Urinary bladder (tissue), 4 donors: ENCODE results near the gene GLTP. TPM values are rescaled to one million over a fixed set of nuclear protein-coding genes. Genes with fewer than 3 reads are reported as not detected.
A peak's percentile ranks its signal among the peaks of the same experiment; 100 is the strongest.

ENCODE experiments used
- DNase-seq: peaks from one replicate; pipeline ENCODE4 v3.0.0-alpha.2; 2015; ENCODE audit errors: extremely low spot score
- H3K27ac ChIP-seq: one replicate; pipeline ENCODE4 v1.5.1; 2013; ENCODE audit warnings: low read depth, mild to moderate bottlenecking, moderate library complexity
- H3K36me3 ChIP-seq: one replicate; pipeline ENCODE4 v1.6.1; 2013; ENCODE audit warnings: mild to moderate bottlenecking, moderate library complexity; ENCODE audit not compliant: insufficient read depth
- H3K4me1 ChIP-seq: one replicate; pipeline ENCODE4 v1.6.1; 2013; ENCODE audit warnings: mild to moderate bottlenecking, moderate library complexity; ENCODE audit not compliant: insufficient read depth
- H3K4me3 ChIP-seq: one replicate; pipeline ENCODE4 v1.5.1; 2013; ENCODE audit warnings: low read depth, low read length
- WGBS: extraction: QIAGEN DNeasy Blood & Tissue Kit; methylation state at CpG from one replicate; pipeline ENCODE4 v1.1.7; 2013; 5-methylcytosine and 5-hydroxymethylcytosine counted together
- polyA plus RNA-seq: library from polyadenylated mRNA; stranded (reverse); fragments of 200-250 nt; gene quantifications from one replicate; pipeline ENCODE4 v1.2.3, GENCODE V29; 2013
- total RNA-seq: library from RNA; depleted of rRNA; stranded (reverse); fragments of >200 nt; gene quantifications from one replicate; pipeline ENCODE4 v1.2.3, GENCODE V29; 2014
- donor health status: healthy with polysubstance abuse.
- donor health status: healthy.

The GLTP gene
- total and polyA plus RNA-seq, 2 donors: 26.0 to 60.2 TPM

GRCh38 chr12:109827080-109827479 is 53.3 kb downstream of the GLTP start:
- Histone ChIP-seq H3K27ac (no peak overlapping the region), H3K36me3 (no peaks in the 10 kb centered on the region), H3K4me1 (no peaks in the 10 kb centered on the region), H3K4me3 (no peak overlapping the region)
- 95% methylated on average over 3 of the region's 3 CpGs for WGBS
- DNase-seq: no peak

GRCh38 chr12:109824731-109825130 is 55.6 kb downstream of the GLTP start:
- Histone ChIP-seq H3K36me3 (no peaks in the 10 kb centered on the region), H3K27ac (no peak overlapping the region), H3K4me3 (no peak overlapping the region), H3K4me1 (no peaks in the 10 kb centered on the region)
- WGBS: 93% methylated on average over 8 of the region's 8 CpGs
- no peak for DNase-seq

GRCh38 chr12:109822951-109823411 is 57.4 kb downstream of the GLTP start:
- DNase-seq: no peak
- H3K36me3 ChIP-seq: no peaks in the 10 kb centered on the region
- no peak overlapping the region for H3K4me3 ChIP-seq
- WGBS: 72% methylated on average over 15 of the region's 15 CpGs
- H3K4me1 ChIP-seq: no peaks in the 10 kb centered on the region
- H3K27ac ChIP-seq: no peak overlapping the region

DNA sequence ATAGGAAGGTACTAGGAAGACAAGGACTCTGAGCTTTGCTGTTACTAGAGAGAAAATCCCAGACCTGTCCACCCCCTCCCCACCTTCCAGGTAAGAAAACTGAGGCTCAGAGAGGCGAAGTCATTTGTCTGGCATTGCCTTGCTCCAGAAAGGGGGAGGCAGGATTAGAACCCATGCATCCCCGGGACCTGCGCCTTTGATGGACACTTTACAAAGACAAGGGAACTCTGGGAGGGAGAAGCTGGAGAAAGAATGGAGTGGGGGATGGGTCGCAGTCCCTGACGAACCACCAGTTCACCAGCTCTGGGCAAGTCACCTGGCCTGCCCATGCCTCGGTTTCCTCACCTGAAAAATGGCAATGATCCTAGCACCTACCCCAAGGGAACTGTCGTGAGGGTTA is 57.9 kb downstream of the GLTP start:
- no peak for DNase-seq
- Histone ChIP-seq H3K4me3 (no peak overlapping the region), H3K27ac (no peak overlapping the region), H3K4me1 (no peaks in the 10 kb centered on the region), H3K36me3 (no peaks in the 10 kb centered on the region)
- WGBS: 78% methylated on average over 7 of the region's 7 CpGs

DNA sequence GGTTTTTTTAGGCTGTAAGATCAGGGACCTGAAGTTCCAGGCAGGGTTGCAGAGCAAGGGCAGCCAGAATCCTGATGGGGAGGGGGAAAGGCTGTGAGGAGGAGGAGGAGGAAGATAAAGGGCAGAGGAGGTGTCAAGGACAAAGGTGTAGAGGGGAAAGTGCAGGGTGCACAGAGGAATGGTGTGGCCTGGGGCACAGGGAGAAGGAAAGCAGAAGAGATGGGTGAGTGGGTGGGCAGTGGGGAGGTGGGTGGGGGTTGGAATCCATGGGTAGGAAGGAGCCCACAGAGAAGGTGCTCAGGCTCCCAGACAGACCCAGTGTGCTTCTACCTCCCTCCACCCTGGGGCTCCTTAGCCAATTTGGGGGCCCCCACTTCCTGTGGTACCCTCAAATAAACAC is 58.4 kb downstream of the GLTP start:
- Histone ChIP-seq H3K27ac (no peak overlapping the region), H3K4me1 (no peaks in the 10 kb centered on the region), H3K4me3 (no peak overlapping the region), H3K36me3 (no peaks in the 10 kb centered on the region)
- DNase-seq: no peak

GRCh38 chr12:109820816-109821381 is 59.4 kb downstream of the GLTP start:
- H3K27ac ChIP-seq: no peak overlapping the region
- no peaks in the 10 kb centered on the region for H3K4me1 ChIP-seq
- DNase-seq: peak; percentile 56
- WGBS: 61% methylated on average over 16 of the region's 16 CpGs
- no peaks in the 10 kb centered on the region for H3K36me3 ChIP-seq
- no peak overlapping the region for H3K4me3 ChIP-seq

- H3K27ac ChIP-seq: no peak overlapping the region
- H3K4me3 ChIP-seq: no peak overlapping the region
- H3K4me1 ChIP-seq: no peaks in the 10 kb centered on the region
- H3K36me3 ChIP-seq: no peaks in the 10 kb centered on the region
- WGBS: 52% methylated on average over 10 of the region's 10 CpGs
- DNase-seq: no peak
Measured at GRCh38 chr12:109818905-109819500, 61.3 kb downstream of the GLTP start.

DNA sequence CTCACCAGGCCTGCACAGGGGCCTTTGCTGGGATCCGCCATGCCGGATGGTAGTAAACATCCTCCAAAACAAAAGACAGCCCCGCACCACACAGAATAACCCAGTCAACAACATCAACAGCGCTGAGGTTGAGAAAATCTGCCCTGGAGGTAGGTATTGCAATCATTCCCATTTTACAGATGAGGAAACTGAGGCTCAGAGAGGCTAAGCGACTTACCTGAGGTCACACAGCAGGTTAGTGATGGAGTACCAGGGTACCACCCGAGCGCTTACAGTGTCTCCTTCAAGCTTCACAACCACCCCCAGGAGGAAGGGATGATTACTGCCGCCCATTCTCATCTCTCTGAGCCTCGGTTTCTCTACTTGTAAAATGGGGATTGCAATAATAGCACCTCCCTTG is 62.1 kb downstream of the GLTP start:
- Histone ChIP-seq H3K4me1 (no peaks in the 10 kb centered on the region), H3K36me3 (no peaks in the 10 kb centered on the region), H3K4me3 (no peak overlapping the region), H3K27ac (no peak overlapping the region)
- DNase-seq: no peak
- WGBS: 93% methylated on average over 9 of the region's 9 CpGs

- WGBS: 94% methylated on average over 8 of the region's 8 CpGs
- DNase-seq: no peak
- no peak overlapping the region for H3K4me3 ChIP-seq
- H3K27ac ChIP-seq: no peak overlapping the region
- no peaks in the 10 kb centered on the region for H3K4me1 ChIP-seq
- H3K36me3 ChIP-seq: no peaks in the 10 kb centered on the region
Measured at GRCh38 chr12:109817627-109818231, 62.6 kb downstream of the GLTP start.

DNA sequence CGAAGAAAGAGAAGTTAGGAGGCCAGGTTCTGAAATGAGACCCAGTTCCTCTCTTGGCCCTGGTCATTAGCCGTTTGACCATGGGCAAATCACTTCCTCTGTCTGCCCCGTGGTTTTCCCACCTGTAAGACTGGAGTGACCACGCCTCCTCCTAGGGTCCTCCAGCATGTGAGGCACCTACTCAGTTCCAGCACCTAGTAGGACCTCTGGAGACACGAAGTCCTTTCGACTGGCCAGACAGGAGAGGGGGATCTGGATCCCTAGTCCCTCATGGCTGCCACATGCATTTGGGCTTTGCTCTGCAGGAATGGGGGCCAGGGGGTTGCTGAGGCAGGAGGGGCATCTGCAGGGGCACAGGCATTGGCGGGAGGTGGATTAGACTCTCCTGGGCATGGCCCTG is 63.5 kb downstream of the GLTP start:
- Histone ChIP-seq H3K4me3 (no peak overlapping the region), H3K27ac (no peak overlapping the region), H3K36me3 (no peaks in the 10 kb centered on the region), H3K4me1 (no peaks in the 10 kb centered on the region)
- 89% methylated on average over 7 of the region's 7 CpGs for WGBS
- DNase-seq: no peak

GRCh38 chr12:109815757-109816617 is 64.4 kb downstream of the GLTP start:
- H3K4me3 ChIP-seq: no peak overlapping the region
- H3K4me1 ChIP-seq: no peaks in the 10 kb centered on the region
- DNase-seq: no peak
- no peak overlapping the region for H3K27ac ChIP-seq
- no peaks in the 10 kb centered on the region for H3K36me3 ChIP-seq
- WGBS: 80% methylated on average over 10 of the region's 10 CpGs

DNA sequence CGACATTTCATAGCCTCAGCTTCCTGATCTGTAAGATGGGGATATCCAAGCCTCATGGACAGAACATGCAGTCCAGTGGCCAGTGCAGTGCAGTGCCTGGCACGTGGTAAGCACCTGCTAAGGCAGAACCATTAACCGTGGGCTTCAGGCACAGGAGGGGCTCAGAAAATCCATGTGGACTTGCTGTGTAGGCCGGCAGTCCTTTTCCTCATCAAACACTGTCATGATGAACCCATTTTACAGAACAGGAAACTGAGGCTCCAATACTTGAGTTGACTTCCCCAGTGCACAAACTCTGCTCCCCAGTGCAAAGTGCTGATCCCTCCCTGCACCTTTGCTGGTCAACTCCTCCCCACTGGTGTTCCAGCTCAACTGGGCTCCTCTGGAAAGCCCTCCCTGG is 65.1 kb downstream of the GLTP start:
- H3K27ac ChIP-seq: no peak overlapping the region
- H3K4me3 ChIP-seq: no peak overlapping the region
- no peaks in the 10 kb centered on the region for H3K36me3 ChIP-seq
- DNase-seq: no peak
- 94% methylated on average over 4 of the region's 4 CpGs for WGBS
- no peaks in the 10 kb centered on the region for H3K4me1 ChIP-seq

DNA sequence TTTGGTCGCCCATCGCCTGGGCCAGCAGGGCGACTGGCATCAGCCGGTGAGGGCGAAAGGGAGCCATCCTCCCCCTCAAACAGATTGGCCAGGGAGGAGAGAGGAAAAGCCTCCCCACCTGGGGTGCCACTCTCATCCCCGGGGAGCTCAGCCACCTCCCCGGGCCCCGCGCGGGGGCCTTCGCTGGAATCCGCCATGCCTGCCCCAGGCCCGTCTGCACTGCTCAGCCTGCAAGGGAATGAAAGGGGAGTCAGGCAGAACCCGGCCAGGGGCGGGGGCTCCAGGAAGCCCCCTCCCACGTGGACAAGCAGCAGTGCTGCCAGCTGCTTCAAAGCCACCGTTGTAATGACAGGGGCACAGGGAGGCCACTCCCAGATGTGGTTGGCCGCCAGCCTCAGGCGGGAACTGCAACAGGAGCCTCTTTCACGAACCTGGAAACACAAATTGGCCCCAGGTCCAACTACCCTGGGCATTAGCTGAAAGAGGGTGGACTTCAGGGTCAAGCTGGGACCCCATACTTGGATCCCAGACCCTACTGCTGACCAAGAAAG is 65.7 kb downstream of the GLTP start:
- Histone ChIP-seq H3K36me3 (no peaks in the 10 kb centered on the region), H3K4me3 (no peak overlapping the region), H3K27ac (no peak overlapping the region), H3K4me1 (no peaks in the 10 kb centered on the region)
- WGBS: 74% methylated on average over 20 of the region's 20 CpGs
- no peak for DNase-seq
